Gastrocnemius medialis (tissue), 4 donors: ENCODE measurements around the gene MAP3K9. TPM values are rescaled to one million over a fixed set of nuclear protein-coding genes. Genes with fewer than 3 reads are reported as not detected.

Experiments used
- ATAC-seq, 2 donors: fragments of 150-250 bp; one replicate each; pipeline ENCODE4 v1.9.1; 2016
- DNase-seq, 2 donors: peaks; one replicate each; pipeline ENCODE4 v3.0.0-alpha.2; 2019
- H3K27ac ChIP-seq, 4 donors: fragments of 200-600 bp; sonication (generic); 1 replicate in 1 of 4; 2 replicates in 3 of 4; pipeline ENCODE4 v1.5.1; 2016 to 2018; ENCODE audit warnings: mild to moderate bottlenecking in 2 of 4, moderate library complexity in 1 of 4
- H3K27me3 ChIP-seq, 3 donors: fragments of 200-600 bp; sonication (generic) in 2 of 3; 1 replicate in 1 of 3; 2 replicates in 2 of 3; pipeline versions ENCODE4 v1.5.1 to v1.6.0; 2016 to 2019; ENCODE audit warnings: mild to moderate bottlenecking in 1 of 3, moderate library complexity in 1 of 3
- H3K36me3 ChIP-seq, 2 donors: fragments of 200-600 bp; sonication (generic) in 1 of 2; one replicate each; pipeline ENCODE4 v1.5.1; 2017 to 2018
- H3K4me1 ChIP-seq, 2 donors: fragments of 200-600 bp; sonication (generic) in 1 of 2; one replicate each; pipeline ENCODE4 v1.5.1; 2016 to 2017; ENCODE audit warnings: mild to moderate bottlenecking in 2 of 2
- H3K4me3 ChIP-seq, 4 donors: fragments of 200-600 bp; sonication (generic) in 3 of 4; 1 replicate in 1 of 4; 2 replicates in 3 of 4; pipeline ENCODE4 v1.5.1; 2016 to 2019; ENCODE audit warnings: mild to moderate bottlenecking in 2 of 4
- H3K9me3 ChIP-seq, 3 donors: fragments of 200-600 bp; sonication (generic) in 2 of 3; 1 replicate in 1 of 3; 2 replicates in 2 of 3; pipeline ENCODE4 v1.5.1; 2016 to 2019
- POLR2A ChIP-seq, 2 donors: fragments of 450-650 bp; IDR thresholded peaks; one replicate each; pipeline ENCODE4 v1.6.1; 2017; ENCODE audit warnings: antibody characterized with exemption in 2 of 2, mild to moderate bottlenecking in 2 of 2, moderate library complexity in 2 of 2
- in situ Hi-C, 4 donors: fragments of 200-750 bp; cut with MboI; loops; one replicate each; pipeline versions ENCODE4 v1.15.0 to v1.8.0; 2017; ENCODE audit warnings: low sequenced_read_pairs in 4 of 4
- intact Hi-C: fragments of 100-400 bp; cut with DNase I; formaldehyde crosslinking; loops from one replicate; pipeline ENCODE4 v1.15.1; 2023; ENCODE audit warnings: low total_unique reads
- total RNA-seq, 4 donors: library from RNA; depleted of rRNA; stranded (reverse); fragments of >200 nt; gene quantifications; one replicate each; pipeline versions ENCODE4 v1.1.0 to v1.2.3, GENCODE V29; 2016
- TF ChIP-seq, protein P1 (sequence below), 5 experiments: fragments of 450-650 bp in 3 of 5; fragments of 200-600 bp in 2 of 5; sonication (generic) in 2 of 5; IDR thresholded peaks in 4 of 5; conservative IDR thresholded peaks in 1 of 5; 1 replicate in 4 of 5; 2 replicates in 1 of 5; pipeline ENCODE4 v1.5.1; 2016 to 2019; ENCODE audit warnings: antibody characterized with exemption in 5 of 5, mild to moderate bottlenecking in 3 of 5, moderate library complexity in 3 of 5

The MAP3K9 gene
- total RNA-seq, 4 donors from 2014 or later = 2.4 to 5.0 (median 2.5) TPM

DNA sequence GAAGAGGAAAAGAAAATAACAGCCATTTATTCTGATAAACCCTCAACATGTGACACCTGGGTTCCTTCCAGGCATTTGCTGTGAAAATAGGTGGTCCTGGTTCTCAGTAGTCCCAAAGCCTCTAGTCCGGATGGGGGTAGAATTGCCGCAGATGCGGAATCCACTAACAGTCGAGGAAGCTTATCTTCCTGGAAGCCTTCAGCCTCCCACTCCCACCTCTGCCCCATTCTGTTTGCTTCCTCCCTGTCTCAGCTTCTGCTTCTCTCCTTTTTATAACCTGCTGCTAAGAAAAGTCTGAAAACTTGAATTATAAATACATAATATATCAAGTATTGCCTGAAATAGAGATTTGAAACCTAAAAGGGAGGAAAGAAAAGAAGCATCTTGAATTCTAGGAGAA, 14.0 kb upstream of the MAP3K9 start:
- TF ChIP-seq POLR2A (IDR thresholded peaks at IDR 0.05) = no peak
- TF ChIP-seq, protein P1, sequence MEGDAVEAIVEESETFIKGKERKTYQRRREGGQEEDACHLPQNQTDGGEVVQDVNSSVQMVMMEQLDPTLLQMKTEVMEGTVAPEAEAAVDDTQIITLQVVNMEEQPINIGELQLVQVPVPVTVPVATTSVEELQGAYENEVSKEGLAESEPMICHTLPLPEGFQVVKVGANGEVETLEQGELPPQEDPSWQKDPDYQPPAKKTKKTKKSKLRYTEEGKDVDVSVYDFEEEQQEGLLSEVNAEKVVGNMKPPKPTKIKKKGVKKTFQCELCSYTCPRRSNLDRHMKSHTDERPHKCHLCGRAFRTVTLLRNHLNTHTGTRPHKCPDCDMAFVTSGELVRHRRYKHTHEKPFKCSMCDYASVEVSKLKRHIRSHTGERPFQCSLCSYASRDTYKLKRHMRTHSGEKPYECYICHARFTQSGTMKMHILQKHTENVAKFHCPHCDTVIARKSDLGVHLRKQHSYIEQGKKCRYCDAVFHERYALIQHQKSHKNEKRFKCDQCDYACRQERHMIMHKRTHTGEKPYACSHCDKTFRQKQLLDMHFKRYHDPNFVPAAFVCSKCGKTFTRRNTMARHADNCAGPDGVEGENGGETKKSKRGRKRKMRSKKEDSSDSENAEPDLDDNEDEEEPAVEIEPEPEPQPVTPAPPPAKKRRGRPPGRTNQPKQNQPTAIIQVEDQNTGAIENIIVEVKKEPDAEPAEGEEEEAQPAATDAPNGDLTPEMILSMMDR (IDR thresholded peaks at IDR 0.05 in 4 of 5, conservative IDR thresholded peaks at IDR 0.05 in 1 of 5) = no peak
- peaks cover 11 to 18% of the 10 kb centered on the region in 2 donors for H3K4me1 ChIP-seq
- H3K27ac ChIP-seq = no peak overlapping the region
- no peak for DNase-seq
- peaks cover 2 to 9% (median 6%) of the 10 kb centered on the region in 3 donors for H3K27me3 ChIP-seq
- H3K4me3 ChIP-seq = no peak overlapping the region
- intact Hi-C loops = loop anchor here (5.0 kb wide), 1 partner anchor 149 kb away; no protein-coding TSS in a partner anchor
- no peak for ATAC-seq
- in situ Hi-C loops = loop anchor here in 2 of 4 donors (5.0 to 25.0 kb wide), 2 partner anchors 139 to 149 kb away; no protein-coding TSS in a partner anchor
- no peaks in the 10 kb centered on the region for H3K9me3 ChIP-seq
- H3K36me3 ChIP-seq = no peaks in the 10 kb centered on the region

DNA sequence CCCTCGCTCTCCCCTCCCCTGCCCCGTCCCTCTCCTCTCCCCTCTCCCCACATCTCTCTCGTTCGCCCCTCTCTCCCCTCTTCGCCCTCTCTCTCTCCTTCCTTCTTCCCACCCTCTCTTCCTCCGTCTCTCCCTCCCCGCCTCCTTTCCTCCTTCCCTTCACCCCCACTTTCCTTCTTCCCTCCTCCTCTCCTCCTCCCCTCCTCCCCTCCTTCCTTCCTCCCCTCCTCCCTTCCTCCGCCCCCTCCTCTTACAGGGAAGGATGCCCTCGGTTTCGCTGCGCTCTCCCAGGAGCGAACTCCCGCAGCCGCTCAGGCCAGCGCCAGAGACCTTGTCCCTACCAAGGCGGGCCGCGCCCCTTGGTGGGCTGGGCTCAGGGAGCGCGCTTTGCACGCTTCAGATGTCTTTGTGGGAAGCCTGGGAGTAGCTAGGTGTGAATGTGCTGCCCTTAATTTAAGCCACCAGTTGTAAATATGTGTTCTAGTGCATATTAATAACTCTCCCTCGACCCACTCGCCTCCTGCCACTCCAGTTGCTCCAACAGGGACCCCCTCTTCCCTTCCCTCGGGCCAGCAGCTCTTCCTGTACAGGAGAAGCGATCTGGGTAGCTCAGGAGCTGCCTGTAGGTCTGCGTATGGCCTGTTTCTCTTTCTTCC, 13.3 kb upstream of the MAP3K9 start:
- ATAC-seq (no peak), DNase-seq (no peak)
- in situ Hi-C loops (loop anchor here in 2 of 4 donors (5.0 to 25.0 kb wide), 2 partner anchors 140 to 150 kb away; no protein-coding TSS in a partner anchor), intact Hi-C loops (loop anchor here (5.0 kb wide), 1 partner anchor 150 kb away; no protein-coding TSS in a partner anchor)
- H3K4me1 ChIP-seq = peaks cover 11 to 15% of the 10 kb centered on the region in 2 donors
- no peak overlapping the region for H3K27ac ChIP-seq
- TF ChIP-seq, protein P1 (IDR thresholded peaks at IDR 0.05 in 4 of 5, conservative IDR thresholded peaks at IDR 0.05 in 1 of 5) = no peak
- no peak for TF ChIP-seq POLR2A (IDR thresholded peaks at IDR 0.05)
- H3K9me3 ChIP-seq = no peaks in the 10 kb centered on the region
- peak overlapping the region; percentile 57 to 99 (median 71) for H3K4me3 ChIP-seq
- H3K36me3 ChIP-seq = no peaks in the 10 kb centered on the region
- peaks cover 2 to 9% (median 6%) of the 10 kb centered on the region in 3 donors for H3K27me3 ChIP-seq

DNA sequence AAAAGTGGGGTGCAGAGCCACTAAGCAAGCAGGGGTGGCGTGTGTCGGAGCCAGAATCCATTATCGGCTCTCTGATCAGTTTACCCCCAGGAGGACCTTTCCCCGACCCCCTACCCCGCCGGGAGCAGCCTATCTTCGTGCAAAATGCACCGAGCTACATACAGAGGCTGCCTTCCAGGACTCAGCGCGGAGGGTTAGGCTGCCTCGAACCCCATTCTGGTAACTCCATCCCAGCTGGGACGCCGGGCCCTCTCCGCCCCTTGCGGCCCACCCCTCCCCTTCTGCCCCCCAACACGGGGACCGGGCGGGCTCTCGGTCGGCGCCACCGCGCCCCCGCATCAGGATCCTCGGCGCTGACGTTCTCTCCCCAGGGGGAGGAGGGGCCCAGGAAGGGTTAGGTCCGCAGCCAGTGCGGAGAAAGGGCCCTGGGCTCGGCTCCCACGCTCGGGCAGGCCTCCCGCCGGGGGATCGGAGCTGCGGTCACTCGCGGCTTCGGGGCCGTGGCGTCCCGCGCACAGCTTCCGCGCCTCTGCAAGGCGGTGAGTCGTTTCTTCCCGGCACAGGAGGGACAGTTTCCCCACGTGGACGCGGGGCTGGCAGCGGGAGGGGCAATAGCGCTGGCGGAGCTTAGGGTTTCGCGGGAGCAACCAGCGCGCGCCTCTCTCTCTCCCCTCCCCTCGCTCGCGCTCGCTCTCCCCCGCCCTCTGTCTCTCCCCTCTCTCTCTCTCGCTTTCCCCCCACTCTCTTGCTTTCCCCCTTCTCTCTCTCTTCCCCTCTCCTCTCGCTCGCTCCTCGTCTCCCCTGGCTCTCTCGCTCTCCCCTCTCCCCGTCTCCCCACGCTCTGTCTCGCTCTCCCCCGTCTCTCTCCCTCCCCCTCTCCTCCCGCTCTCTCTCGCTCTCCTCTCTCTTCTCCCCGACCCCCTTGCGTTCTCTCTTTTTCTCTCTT, 12.5 kb upstream of the MAP3K9 start:
- in situ Hi-C loops (loop anchor here in 2 of 4 donors (5.0 to 25.0 kb wide), 2 partner anchors 140 to 150 kb away; no protein-coding TSS in a partner anchor), intact Hi-C loops (loop anchor here (5.0 kb wide), 1 partner anchor 150 kb away; no protein-coding TSS in a partner anchor)
- Histone ChIP-seq H3K4me3 (peak overlapping the region; percentile 57 to 99 (median 71)), H3K9me3 (no peaks in the 10 kb centered on the region), H3K27ac (peak overlapping the region in 1 of 4 donors; percentile 16), H3K36me3 (no peaks in the 10 kb centered on the region), H3K4me1 (peaks cover 10 to 14% of the 10 kb centered on the region in 2 donors), H3K27me3 (peaks cover 2 to 9% (median 6%) of the 10 kb centered on the region in 3 donors)
- ATAC-seq (peak; percentile 18 to 32), DNase-seq (peak in 1 of 2 donors; percentile 22)
- TF ChIP-seq POLR2A (IDR thresholded peaks at IDR 0.05) = no peak
- TF ChIP-seq, protein P1 (IDR thresholded peaks at IDR 0.05 in 4 of 5, conservative IDR thresholded peaks at IDR 0.05 in 1 of 5) = no peak

DNA sequence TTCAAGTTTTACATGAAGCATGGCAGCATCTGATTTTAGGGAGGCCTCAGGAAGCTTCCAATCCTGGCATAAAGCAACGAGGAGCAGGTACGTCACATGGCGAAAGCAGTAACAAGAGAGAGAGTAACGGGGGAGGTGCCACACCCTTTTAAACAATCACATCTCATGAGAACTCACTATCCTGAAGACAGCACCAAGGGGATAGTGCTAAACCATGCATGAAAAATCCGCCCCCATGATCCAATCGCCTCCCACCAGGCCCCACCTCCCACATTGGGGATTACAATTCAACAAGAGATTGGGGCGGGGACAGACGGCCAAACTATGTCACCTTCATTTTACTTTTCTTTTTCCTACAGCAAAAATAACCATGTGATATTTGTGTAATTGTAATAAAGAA, 7.2 kb upstream of the MAP3K9 start:
- Histone ChIP-seq H3K4me1 (peaks cover 7% of the 10 kb centered on the region in 2 donors), H3K36me3 (no peaks in the 10 kb centered on the region), H3K9me3 (no peaks in the 10 kb centered on the region), H3K27ac (no peak overlapping the region), H3K4me3 (no peak overlapping the region), H3K27me3 (peaks cover 2 to 9% (median 6%) of the 10 kb centered on the region in 3 donors)
- in situ Hi-C loops = loop anchor here (5.0 to 25.0 kb wide), 6 partner anchors 146 to 214 kb away; partner anchors contain the start of gene MED6 (in 2 of the 4)
- TF ChIP-seq POLR2A (IDR thresholded peaks at IDR 0.05) = no peak
- TF ChIP-seq, protein P1 (IDR thresholded peaks at IDR 0.05 in 4 of 5, conservative IDR thresholded peaks at IDR 0.05 in 1 of 5) = no peak
- ATAC-seq (no peak), DNase-seq (no peak)
- intact Hi-C loops = loop anchor here (2.0 to 5.0 kb wide), 4 partner anchors 91 to 214 kb away; partner anchors contain the start of genes MED6 and PCNX1
